Spleen (tissue), 7 donors: Measurements from ENCODE around the gene CCDC87.

ENCODE experiments used
- CTCF ChIP-seq, 11 experiments: fragments of 200-600 bp in 7 of 11; fragments of 450-650 bp in 4 of 11; sonication (generic) in 4 of 11; IDR thresholded peaks in 8 of 11; conservative IDR thresholded peaks in 3 of 11; 1 replicate in 7 of 11; 2 replicates in 4 of 11; pipeline versions ENCODE4 v1.4.0 to v1.8.0; 2016 to 2021; ENCODE audit warnings: antibody characterized with exemption in 11 of 11, inconsistent platforms in 4 of 11, mild to moderate bottlenecking in 1 of 11
- POLR2A ChIP-seq, 3 donors: fragments of 450-650 bp; IDR thresholded peaks; one replicate each; pipeline ENCODE4 v1.5.1; 2017; ENCODE audit warnings: antibody characterized with exemption in 3 of 3, mild to moderate bottlenecking in 1 of 3
- POLR2AphosphoS5 ChIP-seq, 3 donors: sonication (generic); formaldehyde crosslinking; IDR thresholded peaks; one replicate each; pipeline ENCODE4 v1.5.1; 2017; ENCODE audit warnings: antibody characterized with exemption in 3 of 3
- donor health status: DM: no; HTN: no; CAD: no; lungs with moderate emphysema.
- donor health status: DM: no; HTN: no; CAD: no.
- donor health status: DM: no; HTN: no; CAD: no.

- TF ChIP-seq CTCF (IDR thresholded peaks at IDR 0.05 in 8 of 11, conservative IDR thresholded peaks at IDR 0.05 in 3 of 11) (no peak), POLR2A (IDR thresholded peaks at IDR 0.05) (no peak), POLR2AphosphoS5 (IDR thresholded peaks at IDR 0.05) (no peak)
These were observed 1.7 kb downstream of the CCDC87 start for GRCh38 chr11:66591175-66591574.
